ENCODE results near the gene PRKCH.

PRKCH gene

GRCh38 chr14:61335671-61336275 lies 14.4 kb downstream of the PRKCH start:
- H4K20me1 ChIP-seq (ENCODE audit: insufficient read depth, low read length) = peaks cover 13% of the 10 kb centered on the region; the same call in 1 of the 2 replicates
- H3K9me3 ChIP-seq (ENCODE audit: insufficient read depth, low read length, severe bottlenecking) = no peaks in the 10 kb centered on the region
- H3K36me3 ChIP-seq (ENCODE audit: insufficient read depth, low read length) = peaks cover 9% of the 10 kb centered on the region
- H3K4me2 ChIP-seq (ENCODE audit: insufficient read depth, low read length) = peak overlapping the region; percentile 24
- peaks cover 97% of the 10 kb centered on the region for H3K79me2 ChIP-seq (ENCODE audit: insufficient read depth, low read length)
- H3K27ac ChIP-seq (ENCODE audit: low read length) = peak overlapping the region; percentile 62
- peaks cover 95% of the 10 kb centered on the region for H3K4me1 ChIP-seq (ENCODE audit: insufficient read depth, low read length)
- ATAC-seq (ENCODE audit: insufficient read depth, low read depth) (no peak), DNase-seq (no peak)
- TF ChIP-seq CTCF (IDR thresholded peaks at IDR 0.05; ENCODE audit: borderline replicate concordance, extremely low read depth, low read length, poor library complexity, severe bottlenecking) (no peak), EZH2 (IDR thresholded peaks at IDR 0.05; ENCODE audit: borderline replicate concordance, low read depth, low read length, severe bottlenecking) (no peak)
- H3K9ac ChIP-seq (ENCODE audit: low read depth, low read length) = no peak overlapping the region
- H2AFZ ChIP-seq (ENCODE audit: low read depth, low read length) = no peak overlapping the region
- H3K4me3 ChIP-seq (ENCODE audit: low read depth in 1 of 2, low read length in 2 of 2) = no peak overlapping the region
- H3K27me3 ChIP-seq (ENCODE audit: insufficient read depth, low read length, poor library complexity) = no peaks in the 10 kb centered on the region

- H3K27ac ChIP-seq (ENCODE audit: low read length) = peak overlapping the region; percentile 70
- H3K9me3 ChIP-seq (ENCODE audit: insufficient read depth, low read length, severe bottlenecking) = no peaks in the 10 kb centered on the region
- DNase-seq (peak; percentile 73), ATAC-seq (ENCODE audit: insufficient read depth, low read depth) (peak; percentile 24)
- H3K4me3 ChIP-seq (ENCODE audit: low read depth in 1 of 2, low read length in 2 of 2) = no peak overlapping the region
- H3K79me2 ChIP-seq (ENCODE audit: insufficient read depth, low read length) = peaks cover 96% of the 10 kb centered on the region
- peak overlapping the region; percentile 25 for H3K4me2 ChIP-seq (ENCODE audit: insufficient read depth, low read length)
- H3K36me3 ChIP-seq (ENCODE audit: insufficient read depth, low read length) = peaks cover 9% of the 10 kb centered on the region
- H3K27me3 ChIP-seq (ENCODE audit: insufficient read depth, low read length, poor library complexity) = no peaks in the 10 kb centered on the region
- H3K9ac ChIP-seq (ENCODE audit: low read depth, low read length) = peak overlapping the region; percentile 27
- TF ChIP-seq CTCF (IDR thresholded peaks at IDR 0.05; ENCODE audit: borderline replicate concordance, extremely low read depth, low read length, poor library complexity, severe bottlenecking) = no peak
- no peak for TF ChIP-seq EZH2 (IDR thresholded peaks at IDR 0.05; ENCODE audit: borderline replicate concordance, low read depth, low read length, severe bottlenecking)
- H2AFZ ChIP-seq (ENCODE audit: low read depth, low read length) = no peak overlapping the region
- H4K20me1 ChIP-seq (ENCODE audit: insufficient read depth, low read length) = peaks cover 17% of the 10 kb centered on the region
- H3K4me1 ChIP-seq (ENCODE audit: insufficient read depth, low read length) = peaks cover 97% of the 10 kb centered on the region
These were observed 16.5 kb downstream of the PRKCH start for GRCh38 chr14:61337893-61338292.

- TF ChIP-seq EZH2 (IDR thresholded peaks at IDR 0.05; ENCODE audit: borderline replicate concordance, low read depth, low read length, severe bottlenecking) = no peak
- TF ChIP-seq CTCF (IDR thresholded peaks at IDR 0.05; ENCODE audit: borderline replicate concordance, extremely low read depth, low read length, poor library complexity, severe bottlenecking) = no peak
- Histone ChIP-seq H3K79me2 (ENCODE audit: insufficient read depth, low read length) (peaks cover 96% of the 10 kb centered on the region), H3K4me1 (ENCODE audit: insufficient read depth, low read length) (peaks cover 97% of the 10 kb centered on the region)
These were observed 17.1 kb downstream of the PRKCH start for GRCh38 chr14:61338457-61338856.

More at GRCh38 chr14:61338457-61338856, 17.1 kb downstream of the PRKCH start:
- H3K4me2 ChIP-seq (ENCODE audit: insufficient read depth, low read length) = peak overlapping the region; percentile 25
- H3K4me3 ChIP-seq (ENCODE audit: low read depth in 1 of 2, low read length in 2 of 2) = no peak overlapping the region
- ATAC-seq (ENCODE audit: insufficient read depth, low read depth) = no peak
- H3K27ac ChIP-seq (ENCODE audit: low read length) = peak overlapping the region; percentile 70
- 0 out of 2 replicates have a peak overlapping the region, but pooled peaks have one; percentile 27 for H3K9ac ChIP-seq (ENCODE audit: low read depth, low read length)
- DNase-seq = no peak
- H4K20me1 ChIP-seq (ENCODE audit: insufficient read depth, low read length) = peaks cover 18% of the 10 kb centered on the region
- no peaks in the 10 kb centered on the region for H3K9me3 ChIP-seq (ENCODE audit: insufficient read depth, low read length, severe bottlenecking)
- peaks cover 11% of the 10 kb centered on the region for H3K36me3 ChIP-seq (ENCODE audit: insufficient read depth, low read length)
- H2AFZ ChIP-seq (ENCODE audit: low read depth, low read length) = no peak overlapping the region
- no peaks in the 10 kb centered on the region for H3K27me3 ChIP-seq (ENCODE audit: insufficient read depth, low read length, poor library complexity)
